Hepatocyte (in vitro differentiated cells): ENCODE measurements around the gene EXOC3. TPM values are rescaled to one million over a fixed set of nuclear protein-coding genes. Genes with fewer than 3 reads are reported as not detected.

Experiments used
- DNase-seq: peaks from one replicate; pipeline ENCODE4 v3.0.0-alpha.2; 2016; ENCODE audit warnings: low spot score
- H2AFZ ChIP-seq: fragments of 200-600 bp; sonication (generic); 2 replicates; pipeline ENCODE4 v1.6.0; 2016; ENCODE audit warnings: antibody characterized with exemption, mild to moderate bottlenecking
- H3K27ac ChIP-seq: fragments of 200-600 bp; sonication (generic); 2 replicates; pipeline ENCODE4 v1.5.1; 2016; ENCODE audit warnings: mild to moderate bottlenecking
- H3K27me3 ChIP-seq: fragments of 200-600 bp; sonication (generic); 2 replicates; pipeline ENCODE4 v1.6.1; 2016
- H3K36me3 ChIP-seq: fragments of 200-600 bp; sonication (generic); replicated peaks from 2 replicates; pipeline ENCODE4 v1.5.1; 2016; ENCODE audit warnings: low read depth; ENCODE audit not compliant: insufficient read depth
- H3K4me1 ChIP-seq: fragments of 200-600 bp; sonication (generic); 2 replicates; pipeline ENCODE4 v1.5.1; 2016; ENCODE audit warnings: mild to moderate bottlenecking, moderate library complexity; ENCODE audit not compliant: insufficient read depth
- H3K4me2 ChIP-seq: fragments of 200-600 bp; sonication (generic); 2 replicates; pipeline ENCODE4 v1.6.0; 2016
- H3K4me3 ChIP-seq: fragments of 200-600 bp; sonication (generic); 2 replicates; pipeline ENCODE4 v1.5.1; 2016; ENCODE audit warnings: mild to moderate bottlenecking
- H3K79me2 ChIP-seq: fragments of 200-600 bp; sonication (generic); 2 replicates; pipeline ENCODE4 v1.6.0; 2017; ENCODE audit warnings: mild to moderate bottlenecking
- H3K9me2 ChIP-seq: fragments of 200-600 bp; sonication (generic); replicated peaks from 2 replicates; pipeline ENCODE4 v1.6.0; 2017; ENCODE audit warnings: mild to moderate bottlenecking; ENCODE audit not compliant: insufficient read depth
- H3K9me3 ChIP-seq: fragments of 200-600 bp; sonication (generic); 2 replicates; pipeline ENCODE4 v1.5.1; 2016; ENCODE audit warnings: low read depth, mild to moderate bottlenecking
- H4K20me1 ChIP-seq: fragments of 200-600 bp; sonication (generic); 2 replicates; pipeline ENCODE4 v1.6.0; 2016; ENCODE audit warnings: mild to moderate bottlenecking; ENCODE audit not compliant: insufficient read depth, poor library complexity, severe bottlenecking
- CTCF ChIP-seq: fragments of 200-600 bp; sonication (generic); IDR thresholded peaks from 2 replicates; pipeline ENCODE4 v1.5.1; 2016; ENCODE audit warnings: antibody characterized with exemption, mild to moderate bottlenecking; ENCODE audit not compliant: poor library complexity
- EZH2 ChIP-seq: fragments of 200-600 bp; sonication (generic); IDR thresholded peaks from 2 replicates; pipeline ENCODE4 v1.6.1; 2016; ENCODE audit warnings: antibody characterized with exemption, mild to moderate bottlenecking, borderline replicate concordance
- EZH2phosphoT487 ChIP-seq: fragments of 200-600 bp; sonication (generic); IDR thresholded peaks from one replicate; pipeline ENCODE4 v1.6.1; 2018; ENCODE audit warnings: antibody characterized with exemption, mild to moderate bottlenecking, low read depth, moderate library complexity; ENCODE audit not compliant: unreplicated experiment, severe bottlenecking
- WGBS: methylation state at CpG from one replicate; pipeline ENCODE4 v1.1.6; 2016; ENCODE audit warnings: low lambda C conversion rate; ENCODE audit errors: missing lambda C conversion rate; 5-methylcytosine and 5-hydroxymethylcytosine counted together
- polyA plus RNA-seq: library from polyadenylated mRNA; unstranded; fragments of >200 nt; fragmentation: Nextera tagmentation; extraction: Ambion mirVana; gene quantifications from 2 replicates; pipeline ENCODE4 v1.2.1, GENCODE V29; 2016
- total RNA-seq: library from RNA; depleted of rRNA; stranded (reverse); fragments of >200 nt; gene quantifications from 2 replicates; pipeline ENCODE4 v1.2.3, GENCODE V29; 2014

Gene EXOC3
- total and polyA plus RNA-seq, 2 experiments from 2014 or later, result 36.1 to 38.3 TPM

DNA sequence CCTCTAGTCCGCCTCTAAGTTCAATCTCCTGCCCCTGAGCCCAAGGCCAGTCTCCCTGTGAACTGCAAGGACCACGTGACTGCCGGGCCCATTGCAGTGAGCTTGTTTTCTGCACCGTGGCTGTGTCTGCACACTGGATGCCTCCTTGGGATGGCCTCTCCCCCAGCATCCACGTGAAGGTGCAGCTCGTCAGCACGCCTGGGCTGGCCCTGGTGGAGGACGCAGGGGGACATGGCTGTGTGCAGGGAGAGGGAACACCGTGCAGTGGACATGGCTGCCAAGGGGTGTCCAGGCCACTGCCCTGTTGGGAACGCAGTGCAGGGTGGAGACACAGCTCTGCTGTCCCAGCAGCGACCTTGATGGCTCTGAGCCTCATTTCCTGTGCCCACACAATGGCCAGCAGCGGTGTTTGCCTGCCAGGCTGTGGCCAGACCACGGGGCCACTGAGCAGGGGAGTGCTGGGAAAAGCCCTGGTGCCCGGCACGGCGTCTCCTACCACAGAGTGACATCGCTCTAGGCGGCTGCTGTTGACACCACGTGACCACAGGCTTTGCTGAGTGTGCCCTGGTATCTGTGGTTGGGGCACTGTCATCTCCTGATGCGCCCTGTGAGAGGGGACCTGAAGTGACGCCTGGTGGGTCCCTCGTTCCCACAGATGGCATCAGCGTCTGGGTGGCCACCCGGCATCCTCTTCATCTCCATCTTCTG, 26.9 kb upstream of the EXOC3 start:
- Histone ChIP-seq H3K36me3 (no peaks in the 10 kb centered on the region), H3K27me3 (no peaks in the 10 kb centered on the region), H3K79me2 (no peaks in the 10 kb centered on the region), H3K9me2 (no peaks in the 10 kb centered on the region), H2AFZ (peak overlapping the region; percentile 45), H3K9me3 (no peaks in the 10 kb centered on the region), H3K27ac (peak overlapping the region; percentile 99), H4K20me1 (no peaks in the 10 kb centered on the region), H3K4me2 (peak overlapping the region; percentile 59), H3K4me1 (peaks cover 34% of the 10 kb centered on the region), H3K4me3 (no peak overlapping the region)
- 83% methylated on average over 24 of the region's 24 CpGs for WGBS
- TF ChIP-seq CTCF, result no peak
- no peak for TF ChIP-seq EZH2phosphoT487
- TF ChIP-seq EZH2, result no peak
- no peak for DNase-seq

- Histone ChIP-seq H3K27me3 (no peaks in the 10 kb centered on the region), H3K4me2 (no peak overlapping the region), H3K27ac (no peak overlapping the region), H3K9me3 (no peaks in the 10 kb centered on the region), H3K9me2 (no peaks in the 10 kb centered on the region), H2AFZ (no peak overlapping the region), H3K36me3 (no peaks in the 10 kb centered on the region), H3K79me2 (no peaks in the 10 kb centered on the region), H3K4me1 (peaks cover 34% of the 10 kb centered on the region), H4K20me1 (no peaks in the 10 kb centered on the region), H3K4me3 (no peak overlapping the region)
- TF ChIP-seq CTCF (no peak), EZH2 (no peak), EZH2phosphoT487 (no peak)
- WGBS, result 97% methylated on average over 14 of the region's 14 CpGs
- DNase-seq, result no peak
Measured at GRCh38 chr5:416636-416960, 26.4 kb upstream of the EXOC3 start.

GRCh38 chr5:417301-418161, 25.4 kb upstream of the EXOC3 start:
- H2AFZ ChIP-seq, result no peak overlapping the region
- no peaks in the 10 kb centered on the region for H3K36me3 ChIP-seq
- H3K9me2 ChIP-seq, result no peaks in the 10 kb centered on the region
- DNase-seq, result no peak
- no peak overlapping the region for H3K27ac ChIP-seq
- H3K4me1 ChIP-seq, result peaks cover 34% of the 10 kb centered on the region
- H3K4me2 ChIP-seq, result no peak overlapping the region
- no peaks in the 10 kb centered on the region for H3K9me3 ChIP-seq
- 83% methylated on average over 14 of the region's 14 CpGs for WGBS
- H3K27me3 ChIP-seq, result no peaks in the 10 kb centered on the region
- H3K79me2 ChIP-seq, result no peaks in the 10 kb centered on the region
- TF ChIP-seq EZH2phosphoT487 (no peak), EZH2 (no peak), CTCF (no peak)
- no peak overlapping the region for H3K4me3 ChIP-seq
- H4K20me1 ChIP-seq, result no peaks in the 10 kb centered on the region
